Measurements from ENCODE around the gene SSR2.
A peak's percentile ranks its signal among the peaks of the same experiment; 100 is the strongest.

The SSR2 gene

GRCh38 chr1:155976913-155977689 lies 43.6 kb downstream of the SSR2 start:
- Mint-ChIP-seq H3K4me3 (peak overlapping the region; percentile 87), H3K27ac (peak overlapping the region; percentile 98), H3K27me3 (no peaks in the 10 kb centered on the region), H3K36me3 (ENCODE audit: low read depth) (peaks cover 74% of the 10 kb centered on the region), H3K4me1 (ENCODE audit: low read depth) (peaks cover 78% of the 10 kb centered on the region), H3K9me3 (no peaks in the 10 kb centered on the region)
- DNase-seq, result peak; percentile 58

- H3K27ac Mint-ChIP-seq, result peak overlapping the region; percentile 98
- H3K4me3 Mint-ChIP-seq, result peak overlapping the region; percentile 87
- DNase-seq, result peak; percentile 68
- H3K36me3 Mint-ChIP-seq (ENCODE audit: low read depth), result peaks cover 74% of the 10 kb centered on the region
- peaks cover 77% of the 10 kb centered on the region for H3K4me1 Mint-ChIP-seq (ENCODE audit: low read depth)
- no peaks in the 10 kb centered on the region for H3K27me3 Mint-ChIP-seq
- H3K9me3 Mint-ChIP-seq, result no peaks in the 10 kb centered on the region
These were observed 44.5 kb downstream of the SSR2 start for GRCh38 chr1:155976062-155976912.

DNA sequence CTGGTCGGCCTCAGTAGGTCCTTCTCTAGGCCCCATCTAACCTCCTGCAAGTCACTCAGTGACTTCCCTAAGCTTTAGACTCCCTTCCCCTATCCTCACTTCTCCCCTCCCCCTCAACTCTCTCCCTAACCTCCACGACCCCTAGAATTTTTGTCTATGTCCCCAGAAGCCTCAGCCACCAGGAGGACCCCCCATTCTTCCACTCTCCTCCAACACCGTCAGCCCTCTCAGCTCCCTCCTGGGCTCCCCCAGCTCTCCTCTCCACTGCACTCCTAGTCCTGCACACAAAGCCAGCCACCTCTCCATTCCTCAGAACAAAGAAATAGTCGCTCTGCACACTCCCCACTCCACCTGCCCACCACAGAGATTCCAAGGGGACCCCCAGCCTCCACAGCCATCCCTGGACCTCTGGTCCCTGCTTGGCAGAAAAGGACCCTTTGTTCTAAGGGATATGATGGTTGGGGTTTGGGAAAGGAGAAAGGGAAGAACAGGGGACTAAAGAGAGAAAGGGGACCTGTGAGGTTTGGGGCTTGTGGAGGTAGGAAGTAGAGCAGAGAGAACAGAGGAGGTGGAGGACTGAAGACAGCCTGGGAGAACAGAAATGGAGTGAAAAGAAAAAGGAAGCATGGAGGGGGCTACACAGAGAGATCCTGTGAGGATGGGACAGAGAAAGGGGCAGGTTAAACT lies 45.2 kb downstream of the SSR2 start:
- Mint-ChIP-seq H3K9me3 (no peaks in the 10 kb centered on the region), H3K27ac (peak overlapping the region; percentile 98), H3K36me3 (ENCODE audit: low read depth) (peaks cover 82% of the 10 kb centered on the region), H3K4me3 (peak overlapping the region; percentile 87), H3K27me3 (no peaks in the 10 kb centered on the region), H3K4me1 (ENCODE audit: low read depth) (peaks cover 77% of the 10 kb centered on the region)
- DNase-seq, result no peak

GRCh38 chr1:155974208-155975115 lies 46.3 kb downstream of the SSR2 start:
- peaks cover 88% of the 10 kb centered on the region for H3K36me3 Mint-ChIP-seq (ENCODE audit: low read depth)
- H3K9me3 Mint-ChIP-seq, result no peaks in the 10 kb centered on the region
- peak overlapping the region; percentile 87 for H3K4me3 Mint-ChIP-seq
- peaks cover 77% of the 10 kb centered on the region for H3K4me1 Mint-ChIP-seq (ENCODE audit: low read depth)
- H3K27ac Mint-ChIP-seq, result peak overlapping the region; percentile 98
- no peaks in the 10 kb centered on the region for H3K27me3 Mint-ChIP-seq
- DNase-seq, result no peak

DNA sequence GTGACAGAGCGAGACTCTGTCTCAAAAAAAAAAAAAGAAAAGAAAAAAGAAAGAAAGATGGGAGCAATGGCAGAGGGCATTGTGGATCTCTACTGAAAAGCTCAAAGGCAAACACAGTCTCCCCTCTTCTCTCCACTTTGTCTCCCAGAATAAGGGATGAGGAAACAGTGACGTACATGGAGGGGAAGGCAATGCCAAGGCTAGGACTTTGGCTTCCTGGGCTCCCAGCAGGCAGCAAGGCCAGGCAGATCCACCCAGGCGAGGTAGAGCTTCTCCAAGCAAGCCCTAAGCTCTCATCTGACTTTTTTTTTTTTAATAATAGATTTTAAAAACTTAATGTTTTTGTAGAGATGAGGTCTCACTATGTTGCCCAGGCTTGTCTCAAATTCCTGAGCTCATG lies 47.0 kb downstream of the SSR2 start:
- Mint-ChIP-seq H3K4me3 (peak overlapping the region; percentile 87), H3K9me3 (no peaks in the 10 kb centered on the region), H3K27me3 (no peaks in the 10 kb centered on the region), H3K27ac (peak overlapping the region; percentile 98), H3K36me3 (ENCODE audit: low read depth) (peaks cover 89% of the 10 kb centered on the region), H3K4me1 (ENCODE audit: low read depth) (peaks cover 80% of the 10 kb centered on the region)
- DNase-seq, result no peak

DNA sequence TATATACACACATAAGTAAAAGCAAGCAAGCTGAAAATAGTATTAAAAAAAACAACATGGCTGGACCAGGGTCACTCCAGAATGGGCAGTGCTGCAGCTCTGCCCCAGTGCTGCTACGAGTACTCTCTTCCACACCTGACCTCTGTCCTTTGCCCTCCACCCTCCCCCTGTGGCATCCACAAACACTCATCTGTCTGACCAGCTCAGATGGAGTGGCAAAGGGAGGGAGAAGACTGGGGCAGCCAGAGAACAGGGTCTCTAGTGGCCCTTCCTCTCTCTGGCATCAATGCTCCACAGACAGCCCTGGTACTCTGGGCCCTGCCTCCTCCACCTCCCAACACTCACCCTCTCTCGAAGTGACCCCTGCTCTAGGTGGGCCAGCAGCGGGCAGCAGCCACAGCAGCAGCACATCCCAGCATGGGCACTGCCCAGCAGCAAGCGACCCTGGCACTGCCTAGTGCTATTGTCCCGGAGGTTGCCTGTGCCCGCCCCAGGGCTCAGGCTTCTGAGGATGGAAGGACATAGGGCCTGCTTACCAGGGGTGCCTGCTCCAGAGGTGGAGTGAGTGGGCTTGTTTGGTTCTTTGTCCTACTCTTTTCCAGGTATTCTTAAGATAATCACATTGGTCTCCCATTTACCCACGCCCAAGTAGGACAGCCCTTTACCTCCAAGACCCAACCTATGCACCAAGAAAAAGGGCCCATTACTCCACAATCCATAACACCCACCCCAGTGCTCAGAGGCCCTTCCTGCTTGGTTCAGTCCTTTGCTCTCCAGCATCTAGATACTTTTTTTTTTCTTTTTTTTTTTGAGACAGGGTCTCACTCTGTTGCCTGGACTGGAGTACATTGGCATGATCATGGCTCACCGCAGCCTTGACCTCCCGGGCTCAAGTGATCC lies 48.6 kb downstream of the SSR2 start:
- Mint-ChIP-seq H3K36me3 (ENCODE audit: low read depth) (peaks cover 95% of the 10 kb centered on the region), H3K4me1 (ENCODE audit: low read depth) (peaks cover 95% of the 10 kb centered on the region), H3K27me3 (no peaks in the 10 kb centered on the region), H3K4me3 (peak overlapping the region; percentile 47), H3K9me3 (no peaks in the 10 kb centered on the region), H3K27ac (peak overlapping the region; percentile 94)
- no peak for DNase-seq

GRCh38 chr1:155970531-155971167 lies 50.1 kb downstream of the SSR2 start:
- no peaks in the 10 kb centered on the region for H3K9me3 Mint-ChIP-seq
- H3K27ac Mint-ChIP-seq, result peak overlapping the region; percentile 93
- H3K36me3 Mint-ChIP-seq (ENCODE audit: low read depth), result peaks cover 95% of the 10 kb centered on the region
- DNase-seq, result peak; percentile 54
- H3K4me1 Mint-ChIP-seq (ENCODE audit: low read depth), result peaks cover 91% of the 10 kb centered on the region
- H3K4me3 Mint-ChIP-seq, result peak overlapping the region; percentile 51
- H3K27me3 Mint-ChIP-seq, result no peaks in the 10 kb centered on the region

GRCh38 chr1:155969377-155969791 lies 51.4 kb downstream of the SSR2 start:
- no peak for DNase-seq
- Mint-ChIP-seq H3K4me3 (no peak overlapping the region), H3K4me1 (ENCODE audit: low read depth) (peaks cover 79% of the 10 kb centered on the region), H3K9me3 (no peaks in the 10 kb centered on the region), H3K27me3 (no peaks in the 10 kb centered on the region), H3K36me3 (ENCODE audit: low read depth) (peaks cover 95% of the 10 kb centered on the region), H3K27ac (peak overlapping the region; percentile 93)

GRCh38 chr1:155968670-155969069 lies 52.1 kb downstream of the SSR2 start:
- no peak for DNase-seq
- Mint-ChIP-seq H3K27me3 (no peaks in the 10 kb centered on the region), H3K36me3 (ENCODE audit: low read depth) (peaks cover 93% of the 10 kb centered on the region)

DNA sequence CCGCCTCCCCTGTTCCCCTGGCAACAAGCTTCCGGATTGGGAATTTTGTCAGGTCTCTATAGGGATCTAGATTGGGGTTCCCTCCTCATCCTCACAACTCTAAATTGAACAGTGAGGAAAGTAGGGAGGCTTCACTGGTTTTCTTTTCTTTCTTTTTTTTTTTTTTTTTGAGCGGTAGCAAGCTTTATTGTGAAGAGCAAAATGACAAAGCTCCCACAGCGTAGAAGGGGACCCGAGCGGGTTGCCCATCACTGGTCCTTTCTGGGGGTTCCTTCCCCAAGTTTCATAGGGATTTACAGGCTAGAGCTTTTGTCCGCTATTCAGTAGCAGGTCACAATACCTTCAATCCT lies 52.7 kb downstream of the SSR2 start:
- H3K36me3 Mint-ChIP-seq (ENCODE audit: low read depth), result peaks cover 88% of the 10 kb centered on the region
- no peaks in the 10 kb centered on the region for H3K27me3 Mint-ChIP-seq
- no peaks in the 10 kb centered on the region for H3K9me3 Mint-ChIP-seq
- DNase-seq, result no peak
- peak overlapping the region; percentile 18 for H3K4me3 Mint-ChIP-seq
- peaks cover 66% of the 10 kb centered on the region for H3K4me1 Mint-ChIP-seq (ENCODE audit: low read depth)
- peak overlapping the region; percentile 93 for H3K27ac Mint-ChIP-seq

More at GRCh38 chr1:155968670-155969069, 52.1 kb downstream of the SSR2 start:
- Mint-ChIP-seq H3K4me3 (peak overlapping the region; percentile 18), H3K4me1 (ENCODE audit: low read depth) (peaks cover 73% of the 10 kb centered on the region), H3K9me3 (no peaks in the 10 kb centered on the region), H3K27ac (peak overlapping the region; percentile 93)

GRCh38 chr1:155967341-155968050 lies 53.3 kb downstream of the SSR2 start:
- peaks cover 88% of the 10 kb centered on the region for H3K36me3 Mint-ChIP-seq (ENCODE audit: low read depth)
- H3K9me3 Mint-ChIP-seq, result no peaks in the 10 kb centered on the region
- no peak for DNase-seq
- no peaks in the 10 kb centered on the region for H3K27me3 Mint-ChIP-seq
- peak overlapping the region; percentile 18 for H3K4me3 Mint-ChIP-seq
- H3K4me1 Mint-ChIP-seq (ENCODE audit: low read depth), result peaks cover 63% of the 10 kb centered on the region
- H3K27ac Mint-ChIP-seq, result peak overlapping the region; percentile 93

DNA sequence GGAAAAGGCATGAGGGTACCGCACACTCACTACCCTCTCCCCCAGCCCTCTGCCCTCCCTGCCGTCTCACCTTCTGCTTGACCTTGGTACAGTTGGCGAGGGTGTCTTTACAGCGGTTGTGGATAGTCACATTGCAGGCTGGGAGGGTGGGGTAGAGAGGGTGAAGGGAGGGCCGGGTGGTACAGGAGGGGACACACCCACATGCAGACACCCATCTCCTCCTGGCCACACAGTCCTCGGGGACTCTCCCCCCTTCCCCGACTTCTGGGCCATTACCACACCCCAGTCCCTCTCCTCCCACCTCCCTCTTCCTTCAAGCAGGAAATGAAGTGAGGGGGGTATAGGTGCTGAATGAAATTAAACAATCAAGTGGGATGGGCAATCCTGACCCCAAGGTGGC lies 54.0 kb downstream of the SSR2 start:
- DNase-seq, result no peak
- H3K9me3 Mint-ChIP-seq, result no peaks in the 10 kb centered on the region
- peaks cover 63% of the 10 kb centered on the region for H3K4me1 Mint-ChIP-seq (ENCODE audit: low read depth)
- H3K36me3 Mint-ChIP-seq (ENCODE audit: low read depth), result peaks cover 89% of the 10 kb centered on the region
- peak overlapping the region; percentile 93 for H3K27ac Mint-ChIP-seq
- no peak overlapping the region for H3K4me3 Mint-ChIP-seq
- no peaks in the 10 kb centered on the region for H3K27me3 Mint-ChIP-seq
